ENCODE results near the gene DPH3.

Gene DPH3

GRCh38 chr3:16264708-16265454 is at the start of gene DPH3, which contains the start of gene OXNAD1 (continued):
- TF ChIP-seq TSHZ1 (tag by site-specific recombination; IDR thresholded peaks at IDR 0.05; ENCODE audit: borderline replicate concordance) (no peak), ZNF404 (tag by site-specific recombination; IDR thresholded peaks at IDR 0.05) (no peak), KLF10 (tag by site-specific recombination; IDR thresholded peaks at IDR 0.05) (peak; percentile 100), ZNF140 (tag by site-specific recombination; IDR thresholded peaks at IDR 0.05) (no peak), SP7 (tag by site-specific recombination; IDR thresholded peaks at IDR 0.05) (peak; percentile 83; the same call in 1 of the 2 replicates), ZNF747 (tag by site-specific recombination; IDR thresholded peaks at IDR 0.05) (no peak), ZNF341 (tag by site-specific recombination; IDR thresholded peaks at IDR 0.05; ENCODE audit: low read depth) (peak; percentile 44; the same call in 1 of the 2 replicates), HOXD13 (CRISPR knock-in tag; IDR thresholded peaks at IDR 0.05; ENCODE audit: borderline replicate concordance) (no peak), MYNN (tag by site-specific recombination; IDR thresholded peaks at IDR 0.05; ENCODE audit: borderline replicate concordance) (peak; percentile 40; the same call in 1 of the 2 replicates), ZNF513 (tag by site-specific recombination; IDR thresholded peaks at IDR 0.05) (no peak), SP2 (tag by site-specific recombination; IDR thresholded peaks at IDR 0.05) (peak; percentile 97), ZNF2 (tag by site-specific recombination; IDR thresholded peaks at IDR 0.05) (peak; percentile 41; the same call in 1 of the 2 replicates), MEIS1 (CRISPR knock-in tag; IDR thresholded peaks at IDR 0.05; ENCODE audit: borderline replicate concordance) (no peak), ZNF335 (tag by site-specific recombination; conservative IDR thresholded peaks at IDR 0.05) (peak; percentile 57), SP3 (tag by site-specific recombination; IDR thresholded peaks at IDR 0.05) (peak; percentile 91), PRDM10 (tag by site-specific recombination; IDR thresholded peaks at IDR 0.05) (peak; percentile 100), ZNF692 (tag by site-specific recombination; IDR thresholded peaks at IDR 0.05) (no peak), ZBTB11 (tag by site-specific recombination; conservative IDR thresholded peaks at IDR 0.05; ENCODE audit: low read depth) (peak; percentile 95), ZNF324 (tag by site-specific recombination; IDR thresholded peaks at IDR 0.05) (peak; percentile 73), ZBTB48 (tag by site-specific recombination; IDR thresholded peaks at IDR 0.05) (no peak), MZF1 (tag by site-specific recombination; IDR thresholded peaks at IDR 0.05; ENCODE audit: borderline replicate concordance) (no peak), ZNF843 (tag by site-specific recombination; IDR thresholded peaks at IDR 0.05) (peak; percentile 67), YY2 (tag by site-specific recombination; IDR thresholded peaks at IDR 0.05) (peak; percentile 49), ZNF549 (tag by site-specific recombination; IDR thresholded peaks at IDR 0.05) (no peak), ZNF561 (tag by site-specific recombination; IDR thresholded peaks at IDR 0.05; ENCODE audit: borderline replicate concordance) (peak; percentile 45; the same call in 1 of the 2 replicates), ZNF354C (tag by site-specific recombination; IDR thresholded peaks at IDR 0.05; ENCODE audit: borderline replicate concordance, low read depth) (no peak)
